CD4-positive, alpha-beta T cell treated with Interleukin-15 for 4 hours (primary cell): Measurements from ENCODE around the gene PXDC1.
"Not testable (repeated sequence)": the region's sequence is repeated elsewhere in the genome, so short reads cannot be mapped to it uniquely, and the experiment has no call there.

Experiments
- DNase-seq: peaks from one replicate; pipeline ENCODE4 v3.0.0-alpha.2; 2020; ENCODE audit warnings: low spot score

The PXDC1 gene

DNA sequence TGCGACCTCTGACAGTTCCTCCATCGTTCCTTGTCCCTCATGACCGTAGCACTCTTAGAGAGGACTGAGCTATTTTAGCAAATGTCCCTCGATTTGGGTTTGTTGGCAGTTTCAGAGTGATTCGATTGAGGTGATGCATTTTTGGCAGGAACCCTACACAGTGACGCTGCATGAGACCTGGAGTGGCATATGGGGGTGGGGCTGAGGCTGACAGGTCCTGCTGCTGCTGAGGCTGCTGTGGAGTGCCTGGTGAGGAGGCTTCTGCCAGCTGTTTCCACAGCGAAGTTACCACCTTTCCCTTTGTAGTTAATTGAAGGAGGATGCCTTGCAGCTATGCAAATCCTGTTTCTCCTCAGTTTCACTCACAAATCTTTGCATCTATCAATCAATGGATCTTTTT is 19.8 kb downstream of the PXDC1 start:
- DNase-seq = no peak

DNA sequence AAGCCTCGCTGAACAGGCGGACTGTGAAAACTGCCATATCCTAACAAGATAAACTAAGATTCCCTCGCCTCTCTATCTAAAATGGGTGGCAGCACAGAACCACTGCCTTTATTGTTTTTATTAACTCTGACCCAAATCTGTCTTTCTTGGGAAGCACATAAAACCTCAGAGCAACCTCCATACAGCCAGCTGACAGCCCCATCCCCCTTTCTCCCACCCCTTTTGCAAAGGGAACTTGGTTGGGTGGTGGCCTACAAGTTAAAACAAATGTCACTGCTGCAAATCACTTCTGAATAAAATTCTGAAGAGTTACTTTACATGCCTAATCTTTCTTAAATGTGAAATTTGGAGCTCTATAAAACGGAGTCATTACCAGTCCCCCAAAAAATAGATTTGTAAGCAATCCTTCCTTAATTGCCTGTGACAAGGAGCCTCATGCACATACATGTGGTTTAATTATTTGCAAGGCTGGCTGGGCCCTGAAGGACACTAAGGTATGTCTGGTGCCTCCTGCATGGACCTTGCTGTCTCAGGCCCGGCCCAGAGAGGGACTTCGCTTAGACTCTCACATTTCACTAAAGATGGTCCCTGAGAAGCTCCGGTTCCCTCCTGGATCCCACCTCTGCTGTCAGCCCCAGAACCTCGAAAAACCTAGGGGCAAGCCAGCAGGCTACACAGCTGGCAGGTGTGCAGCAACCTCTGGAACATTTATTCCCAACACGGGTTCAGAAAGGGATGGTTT is 21.7 kb downstream of the PXDC1 start:
- no peak for DNase-seq

DNA sequence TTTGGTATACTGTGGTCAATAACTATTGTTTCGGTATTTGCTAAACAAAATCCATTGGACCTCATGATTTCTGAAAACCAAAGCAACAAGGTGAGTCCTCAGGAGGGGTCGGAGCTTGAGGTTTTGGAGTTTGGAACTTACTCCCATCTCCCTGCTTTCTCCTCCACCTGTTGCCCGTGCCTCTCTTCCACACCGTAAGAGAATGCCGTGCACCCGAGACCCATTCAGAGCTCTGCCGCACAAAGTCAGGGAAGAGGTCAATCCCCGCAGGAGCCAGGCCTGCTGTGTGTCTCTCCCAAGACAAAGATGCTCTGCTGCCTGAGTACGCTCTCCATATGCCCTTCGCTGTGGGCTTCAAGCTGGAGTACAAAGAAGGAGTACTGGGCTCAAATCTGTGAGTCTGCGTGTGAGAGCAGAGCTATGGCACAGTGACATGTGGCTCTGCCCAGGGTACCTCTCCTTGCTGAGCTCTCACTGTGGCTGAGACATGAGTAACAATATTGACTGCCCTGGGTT is 23.9 kb downstream of the PXDC1 start:
- no peak for DNase-seq

DNA sequence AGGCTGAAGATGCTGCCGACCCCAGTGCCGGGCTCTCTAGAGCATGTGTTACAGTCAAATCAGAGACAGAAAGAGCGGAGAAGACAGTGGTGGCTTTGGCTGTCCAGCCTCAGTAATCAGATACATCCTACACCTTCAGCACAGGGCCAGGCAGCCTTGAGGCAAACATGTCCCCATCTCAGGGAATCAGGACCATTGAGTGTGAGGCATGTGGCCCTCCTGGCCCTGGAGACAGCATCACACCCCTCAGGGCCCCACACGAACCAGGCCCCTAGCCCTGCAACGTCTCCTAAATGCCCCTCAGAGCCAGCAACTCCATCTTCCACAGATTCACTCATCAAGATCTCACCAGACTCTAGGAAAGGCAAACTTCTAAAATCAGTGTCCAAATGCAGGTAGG is 24.5 kb downstream of the PXDC1 start:
- no peak for DNase-seq

DNA sequence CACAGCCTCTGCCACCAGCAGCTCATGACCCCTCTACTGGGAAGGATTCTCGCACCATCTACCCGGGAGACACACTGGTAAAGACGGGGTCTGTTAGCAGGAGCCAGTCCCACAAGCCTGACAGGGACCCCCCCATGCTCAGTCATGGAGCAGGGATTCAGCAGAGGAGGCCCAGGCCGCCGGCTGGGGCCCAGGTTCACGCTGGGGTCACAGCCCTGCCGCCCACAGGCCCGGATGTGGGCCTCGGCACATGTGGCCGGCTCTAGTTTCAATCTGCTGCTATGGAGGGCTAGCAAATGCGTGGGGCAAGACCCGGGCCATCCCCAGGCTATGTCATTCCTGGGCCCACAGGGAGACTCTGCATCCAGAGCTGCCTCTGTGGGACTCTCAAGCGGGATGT is 25.1 kb downstream of the PXDC1 start:
- no peak for DNase-seq

DNA sequence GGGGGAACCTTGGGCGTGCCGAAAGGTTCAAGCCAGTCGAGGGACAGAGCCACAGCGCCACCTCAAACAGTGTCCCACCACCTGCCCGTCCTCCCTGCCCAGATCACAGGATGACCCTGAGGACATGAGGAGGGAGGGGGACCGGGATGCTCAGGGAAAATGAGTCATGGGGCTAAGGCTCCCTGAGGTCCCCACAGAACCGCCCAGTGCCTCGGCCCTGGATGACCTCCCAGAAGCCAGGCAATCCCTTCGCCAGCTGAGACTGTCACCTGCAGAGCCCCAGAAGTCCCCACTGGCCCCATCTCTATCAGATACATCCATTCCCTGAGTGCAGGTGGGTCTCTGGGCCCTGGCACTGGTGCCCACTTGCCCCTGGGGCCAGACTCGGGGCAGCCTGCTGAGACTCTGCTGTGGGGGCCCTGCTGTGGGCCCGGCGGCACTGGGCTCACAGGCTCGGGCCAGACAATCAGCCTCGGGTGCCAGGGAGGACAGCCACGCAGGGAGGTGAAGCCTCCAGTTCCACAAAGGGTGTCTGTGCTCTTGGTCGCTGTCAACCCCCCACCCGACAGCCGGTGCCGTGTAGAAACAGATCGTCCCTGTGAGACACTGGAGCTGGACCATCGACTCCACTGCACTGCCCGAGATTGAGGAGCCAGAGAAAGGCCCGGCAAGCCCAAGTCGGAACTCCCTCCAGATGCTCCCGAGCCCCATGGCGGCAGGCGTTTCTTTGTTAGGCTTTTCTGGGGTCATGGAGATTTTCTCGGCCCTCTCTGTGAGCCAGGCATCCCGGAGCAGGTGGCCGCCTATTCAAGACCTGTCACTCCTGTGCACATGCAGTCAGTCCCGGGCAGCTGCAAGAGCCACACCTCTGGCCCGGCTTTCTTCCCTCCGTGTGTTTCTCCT is 26.1 kb downstream of the PXDC1 start:
- DNase-seq = no peak

DNA sequence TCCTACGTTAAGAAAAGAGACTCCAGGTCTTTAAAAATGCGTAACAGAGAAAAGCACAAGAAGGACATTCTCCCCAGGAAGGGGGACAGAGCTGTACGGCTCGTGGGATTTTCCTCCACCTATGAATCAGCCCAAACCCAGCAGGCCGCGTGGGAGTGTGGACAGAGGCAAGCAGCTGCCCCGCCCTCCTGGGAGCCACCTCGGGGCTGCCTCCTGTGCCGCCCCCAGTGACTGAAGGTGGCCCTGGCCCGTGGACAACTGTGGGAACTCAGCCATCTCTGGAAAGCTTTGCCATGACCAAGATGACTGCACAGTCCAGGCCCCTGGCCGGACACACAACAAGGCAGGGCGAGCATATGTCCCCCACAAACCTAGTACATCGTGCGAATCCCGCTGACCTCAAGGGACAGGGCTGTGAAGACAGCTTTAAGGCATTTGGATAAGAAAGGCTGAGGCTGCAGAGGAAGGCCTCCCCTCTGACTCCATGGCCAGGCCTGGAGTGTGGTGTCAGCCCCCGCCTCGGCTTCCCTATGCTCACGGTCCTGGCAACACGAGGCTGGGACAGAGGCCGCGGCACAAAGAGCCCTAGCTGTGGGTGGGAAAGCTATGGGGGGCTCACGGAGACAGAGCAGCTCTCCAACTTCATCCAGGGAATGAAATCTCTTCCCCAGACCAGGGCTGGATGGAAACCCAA is 26.9 kb downstream of the PXDC1 start:
- DNase-seq = no peak

DNA sequence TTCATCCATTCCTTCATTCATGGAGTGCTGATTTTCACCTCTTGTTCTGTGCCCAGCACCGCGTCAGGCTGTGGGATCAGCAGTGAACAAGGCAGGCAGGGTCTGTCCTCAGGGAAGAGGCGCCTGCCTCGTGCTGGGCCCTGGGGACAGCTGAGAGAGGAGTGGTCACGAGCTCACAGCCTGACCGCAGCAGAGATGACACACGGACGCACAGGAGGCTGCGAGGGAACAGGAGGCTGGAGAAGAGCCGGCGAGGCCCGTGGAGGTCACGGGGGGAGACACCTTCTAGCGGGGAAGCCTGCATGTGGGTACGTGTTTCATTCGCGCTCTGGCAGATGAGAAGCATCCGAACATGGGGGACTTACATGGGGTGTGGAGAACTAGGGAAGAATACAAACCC is 27.5 kb downstream of the PXDC1 start:
- no peak for DNase-seq

DNA sequence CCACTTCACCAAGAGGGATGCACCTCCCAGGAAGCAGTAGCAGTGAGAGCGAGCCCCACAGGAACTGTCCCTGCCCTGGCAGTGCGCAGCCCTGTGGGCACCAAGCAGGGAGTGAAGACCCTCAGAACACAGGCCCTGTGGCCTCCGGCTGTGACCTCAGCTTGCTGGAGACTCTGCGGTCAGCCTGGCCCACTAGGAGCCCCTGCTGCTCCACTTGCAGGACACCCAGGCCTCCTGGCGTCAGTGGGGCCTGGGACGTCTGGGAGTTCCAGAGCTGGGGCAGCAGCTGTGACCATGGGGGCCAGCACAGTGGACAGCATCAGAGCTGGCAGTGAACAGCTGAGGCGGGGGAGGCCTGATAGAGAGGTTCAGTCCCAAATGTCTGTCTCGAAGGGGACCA is 28.3 kb downstream of the PXDC1 start:
- no peak for DNase-seq

DNA sequence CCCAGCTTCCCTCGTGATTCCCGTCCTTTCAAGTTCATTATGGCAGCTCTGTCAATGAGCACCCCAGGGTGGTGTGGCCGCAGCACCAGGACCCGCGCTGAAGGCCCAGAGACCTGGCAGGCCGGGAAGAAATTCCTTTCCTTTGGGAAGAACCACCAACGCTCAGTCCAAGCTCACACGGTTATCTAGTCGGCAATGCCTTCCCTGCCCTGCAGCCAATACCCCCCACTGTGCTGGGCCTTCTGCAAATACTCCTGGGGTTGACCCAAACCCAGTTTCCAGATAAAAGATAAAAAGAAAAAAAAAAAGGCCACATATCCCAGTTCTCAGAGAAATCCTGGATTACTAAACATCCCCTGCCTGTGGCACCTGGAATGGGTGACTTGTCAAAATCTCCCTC is 28.7 kb downstream of the PXDC1 start:
- no peak for DNase-seq

DNA sequence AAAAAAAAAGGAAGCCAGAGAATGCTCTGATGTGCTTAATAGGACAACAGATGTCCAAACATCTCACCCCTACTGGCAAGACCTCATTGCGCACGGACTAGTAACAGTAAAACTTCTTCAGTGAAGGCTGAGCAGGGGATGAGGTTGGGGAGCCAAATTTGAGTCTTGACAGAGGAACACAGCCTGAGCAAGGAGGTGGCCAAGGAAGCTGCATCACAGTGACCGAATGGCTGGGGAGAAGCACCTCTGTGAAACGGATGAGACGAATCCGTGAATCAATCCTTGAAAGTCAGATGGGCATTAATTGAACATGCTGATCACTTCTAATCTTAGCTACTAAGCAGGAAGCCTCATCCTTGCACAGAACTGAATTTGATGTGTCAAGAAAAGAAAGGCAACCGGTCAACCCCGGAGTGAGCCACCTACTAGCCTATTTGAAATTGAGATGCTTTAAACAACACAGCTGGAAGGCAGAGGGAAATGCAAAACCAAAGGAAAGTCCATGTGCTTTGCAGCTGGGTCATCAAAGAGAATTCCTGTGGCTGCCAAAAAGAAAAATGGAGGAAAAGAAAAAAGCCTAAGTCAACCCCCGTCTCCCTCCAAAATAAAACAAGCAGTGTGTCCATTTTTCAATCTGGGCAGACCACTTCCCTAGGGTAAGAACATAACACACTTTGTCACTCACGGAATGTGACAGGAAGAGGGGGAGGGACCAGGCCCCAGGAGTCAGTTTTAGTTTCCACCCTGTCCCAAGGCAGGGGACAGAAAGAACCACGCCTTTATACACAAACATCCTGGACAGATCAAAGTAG is 29.5 kb downstream of the PXDC1 start:
- DNase-seq = no peak

DNA sequence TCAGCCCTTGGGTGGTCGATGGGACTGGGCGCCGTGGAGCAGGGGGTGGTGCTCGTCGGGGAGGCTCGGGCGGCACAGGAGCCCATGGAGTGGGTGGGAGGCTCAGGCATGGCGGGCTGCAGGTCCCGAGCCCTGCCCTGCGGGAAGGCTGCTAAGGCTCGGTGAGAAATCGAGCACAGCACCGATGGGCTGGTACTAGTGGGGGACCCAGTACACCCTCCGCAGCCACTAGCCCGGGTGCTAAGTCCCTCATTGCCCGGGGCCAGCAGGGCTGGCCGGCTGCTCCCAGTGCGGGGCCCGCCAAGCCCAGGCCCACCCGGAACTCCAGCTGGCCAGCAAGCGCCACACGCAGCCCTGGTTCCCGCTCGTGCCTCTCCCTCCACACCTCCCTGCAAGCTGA is 30.7 kb downstream of the PXDC1 start:
- DNase-seq = not testable (repeated sequence)

DNA sequence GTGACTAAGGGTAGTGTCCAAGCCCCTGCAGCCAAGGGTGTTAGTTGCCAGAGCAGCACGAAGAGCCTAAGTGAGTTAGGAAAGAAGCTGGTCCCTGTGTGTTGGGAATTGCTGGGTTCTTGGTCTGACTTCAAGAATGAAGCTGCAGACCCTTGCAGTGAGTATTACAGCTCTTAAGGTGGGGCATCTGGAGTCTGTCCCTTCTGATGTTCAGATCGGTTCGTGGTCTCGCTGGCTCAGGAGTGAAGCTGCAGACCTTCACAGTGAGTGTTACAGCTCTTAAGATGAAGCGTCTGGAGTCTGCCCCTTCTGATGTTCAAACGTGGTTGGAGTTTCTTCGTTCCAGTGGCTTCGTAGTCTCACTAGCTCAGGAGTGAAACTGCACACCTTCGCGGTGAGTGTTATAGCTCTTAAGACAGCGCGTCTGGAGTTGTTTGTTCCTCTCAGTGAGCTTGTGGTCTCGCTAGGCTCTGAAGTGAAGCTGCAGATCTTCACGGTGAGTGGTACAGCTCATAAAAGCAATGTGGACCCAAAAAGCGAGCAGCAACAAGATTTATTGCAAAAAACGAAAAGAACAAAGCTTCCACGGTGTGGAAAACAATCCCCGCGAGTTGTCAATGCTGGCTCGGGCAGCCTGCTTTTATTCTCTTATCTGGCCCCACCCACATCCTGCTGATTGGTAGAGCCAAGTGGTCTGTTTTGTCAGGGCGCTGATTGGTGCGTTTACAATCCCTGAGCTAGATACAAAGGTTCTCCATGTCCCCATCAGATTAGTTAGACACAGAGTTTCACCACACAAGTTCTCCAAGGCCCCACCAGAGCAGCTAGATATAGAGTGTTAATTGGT is 31.8 kb downstream of the PXDC1 start:
- no peak for DNase-seq

DNA sequence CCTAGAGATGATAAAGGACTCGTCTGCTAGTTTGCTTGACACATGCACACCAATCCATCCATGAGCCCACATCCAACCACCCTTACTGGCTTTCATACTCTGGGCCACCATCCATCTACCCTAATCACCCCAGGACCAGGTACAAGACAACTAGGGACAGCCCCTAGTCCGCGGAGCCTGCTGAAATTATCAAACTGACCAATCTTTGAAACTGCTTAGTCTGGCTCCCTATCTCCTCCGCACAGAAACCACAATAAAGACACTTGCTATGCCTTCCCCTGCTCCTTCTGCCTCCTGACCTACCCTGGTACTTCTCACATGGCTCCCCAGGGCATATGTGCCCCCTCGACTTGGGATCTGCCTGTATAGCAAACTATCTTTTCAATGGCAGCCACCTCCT is 33.1 kb downstream of the PXDC1 start:
- no peak for DNase-seq

DNA sequence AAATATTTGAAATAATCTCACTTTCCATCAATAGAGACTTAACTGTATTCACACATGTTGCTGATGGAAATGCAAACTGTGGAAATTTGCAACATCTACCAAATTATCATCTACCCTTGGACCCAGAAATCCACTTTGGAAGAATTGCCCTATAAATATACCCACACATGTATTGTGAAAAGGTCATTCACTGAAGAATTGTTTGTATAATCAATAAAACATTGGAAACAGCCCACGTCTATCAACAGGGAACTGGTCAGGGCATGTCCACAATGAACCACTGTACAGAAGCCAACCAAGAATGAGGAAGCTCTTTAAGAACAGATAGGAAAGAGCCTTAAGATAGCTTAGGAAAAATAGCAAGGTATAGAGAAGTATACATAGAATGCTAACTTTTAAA is 36.2 kb downstream of the PXDC1 start:
- DNase-seq = no peak

DNA sequence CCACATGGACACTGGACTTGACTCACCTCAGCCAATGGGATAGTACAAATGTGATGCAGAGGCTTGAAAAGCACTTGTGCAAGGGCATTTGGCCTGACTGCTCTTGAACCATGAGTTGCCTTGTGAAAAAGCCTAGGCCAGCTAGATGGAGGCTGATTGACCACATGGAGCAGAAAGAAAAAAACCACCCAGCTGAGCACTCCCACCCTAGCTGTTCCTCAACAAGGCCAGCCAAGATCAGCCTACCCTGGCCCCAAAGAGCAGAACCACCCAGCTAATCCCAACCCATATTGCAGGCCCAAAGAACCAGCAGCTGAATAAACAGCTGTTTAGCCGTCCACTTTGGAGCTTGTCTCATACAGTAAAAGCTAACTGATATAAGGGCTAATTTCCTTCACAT is 36.7 kb downstream of the PXDC1 start:
- DNase-seq = no peak

DNA sequence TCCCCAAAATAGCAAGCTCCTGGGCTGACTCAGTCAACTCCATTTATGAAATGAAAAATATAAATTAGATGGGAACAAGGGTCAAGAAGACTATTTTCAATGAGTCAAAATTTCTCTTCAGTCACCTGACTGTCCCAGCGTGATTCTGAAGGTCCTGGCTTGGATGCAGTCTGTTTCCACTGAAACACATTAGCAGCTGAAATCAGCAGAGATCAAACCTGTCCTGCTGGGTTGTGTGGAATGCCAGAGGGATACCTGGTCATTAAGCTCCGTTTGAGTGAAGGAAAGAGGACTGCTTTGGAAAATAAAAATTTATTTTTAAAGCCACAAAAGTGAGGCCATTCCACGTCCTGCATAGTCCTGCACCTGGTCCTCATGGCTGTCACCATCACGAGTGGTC is 37.4 kb downstream of the PXDC1 start:
- no peak for DNase-seq

DNA sequence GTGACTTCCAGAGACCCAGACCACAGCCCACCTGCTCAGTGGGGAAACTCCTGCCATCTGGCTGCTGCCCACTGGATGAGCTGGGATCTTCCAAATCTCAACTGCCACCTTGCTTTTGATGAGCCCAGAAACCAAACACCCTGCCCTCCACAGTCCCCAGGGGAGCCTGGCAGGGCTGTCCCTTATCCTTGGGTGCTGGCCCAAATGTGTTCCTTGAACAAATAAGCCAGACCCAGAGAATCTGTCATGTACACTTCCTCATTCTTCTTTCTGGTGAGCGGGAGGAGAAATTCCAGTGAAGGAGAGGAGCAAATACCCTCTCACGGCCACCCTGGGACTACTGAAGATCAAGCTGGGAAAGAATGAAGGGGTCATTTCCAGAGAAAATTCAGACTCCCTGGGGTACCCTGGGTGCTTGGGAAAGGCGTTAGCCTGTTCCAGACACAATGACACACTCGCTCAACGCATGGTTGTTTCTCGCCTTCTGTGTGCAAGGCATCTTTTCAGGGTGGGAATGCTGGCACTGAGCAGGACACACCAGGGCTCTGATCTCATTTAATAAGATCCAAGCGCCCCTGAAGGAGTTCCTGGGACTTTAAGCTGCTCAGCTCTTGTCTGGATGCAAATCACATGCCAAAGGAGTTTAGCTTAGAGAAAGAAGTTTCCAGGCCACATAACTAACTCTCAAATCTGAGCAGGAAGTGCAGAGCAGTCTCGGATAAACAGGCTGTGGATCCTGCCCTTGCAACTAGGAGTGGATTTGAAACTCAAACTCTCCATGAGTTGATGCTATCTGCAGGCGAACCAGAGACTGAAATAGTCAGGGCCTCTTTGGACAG is 38.5 kb downstream of the PXDC1 start:
- DNase-seq = no peak

DNA sequence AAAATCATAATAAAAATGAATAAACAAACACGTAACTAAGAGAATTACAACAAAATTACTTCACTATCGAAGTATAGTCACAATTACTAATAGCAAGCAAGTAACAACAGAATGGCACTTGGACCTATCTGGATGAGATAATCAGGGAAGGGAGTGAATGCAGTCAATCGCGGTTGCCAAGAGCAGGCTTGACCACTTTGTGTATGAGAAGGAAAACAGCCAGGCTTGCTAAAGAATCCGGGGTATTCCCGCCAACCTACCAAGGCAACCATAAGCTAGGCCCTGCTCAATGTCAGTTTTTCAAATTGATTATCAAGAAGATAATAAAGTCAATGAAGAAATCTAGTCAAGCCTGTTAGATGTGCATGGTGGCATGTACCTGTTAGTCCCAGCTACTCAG is 39.7 kb downstream of the PXDC1 start:
- DNase-seq = no peak

DNA sequence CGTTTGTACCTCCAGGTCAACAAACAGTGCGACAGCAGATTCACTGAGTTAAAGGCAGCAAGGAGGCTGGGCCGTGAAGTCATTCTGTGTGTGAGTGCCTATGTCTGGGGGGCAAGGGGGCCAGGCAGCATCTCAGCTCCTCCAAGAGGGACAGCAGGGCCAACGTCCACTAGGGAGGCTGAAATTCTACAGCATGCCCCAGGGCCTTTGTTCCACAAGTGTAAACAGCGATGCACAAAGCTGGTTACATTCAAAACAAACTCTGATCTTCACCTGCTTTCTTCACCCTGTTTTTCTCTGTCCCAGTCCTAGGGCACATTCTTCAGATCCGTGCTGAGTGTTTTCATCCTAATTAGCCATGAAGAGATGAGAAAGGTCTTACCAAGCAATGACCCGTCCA is 41.1 kb downstream of the PXDC1 start:
- DNase-seq = no peak
